ENCODE data around the gene CPTP.

Gene CPTP

GRCh38 chr1:1298861-1299685 lies 25.5 kb upstream of the CPTP start:
- no peaks in the 10 kb centered on the region for H3K9me2 ChIP-seq (replicated peaks; ENCODE audit: insufficient read depth, low read length)
- H3K4me1 ChIP-seq (ENCODE audit: low read length): no peaks in the 10 kb centered on the region
- no peak for DNase-seq
- H3K36me3 ChIP-seq (replicated peaks; ENCODE audit: insufficient read depth, low read length): no peaks in the 10 kb centered on the region
- no peaks in the 10 kb centered on the region for H4K20me1 ChIP-seq (ENCODE audit: insufficient read depth, low read length)
- H3K27ac ChIP-seq (ENCODE audit: low read length): no peak overlapping the region
- TF ChIP-seq EZH2phosphoT487 (IDR thresholded peaks at IDR 0.05; ENCODE audit: low read length) (no peak), CTCF (IDR thresholded peaks at IDR 0.05; ENCODE audit: low read length) (no peak), EZH2 (optimal IDR thresholded peaks at IDR 0.05; ENCODE audit: low read depth, low read length) (no peak)
- H3K9ac ChIP-seq (ENCODE audit: low read length): no peak overlapping the region
- no peak overlapping the region for H3K4me2 ChIP-seq (ENCODE audit: low read depth, low read length)
- H3K4me3 ChIP-seq (ENCODE audit: low read length): no peak overlapping the region
- no peaks in the 10 kb centered on the region for H3K79me2 ChIP-seq (ENCODE audit: low read length)
- H2AFZ ChIP-seq (ENCODE audit: low read length): no peak overlapping the region
- H3K27me3 ChIP-seq (replicated peaks; ENCODE audit: insufficient read depth, low read length): no peaks in the 10 kb centered on the region
- H3F3A ChIP-seq (ENCODE audit: insufficient read depth, low read length): no peaks in the 10 kb centered on the region
- H3K9me3 ChIP-seq (replicated peaks; ENCODE audit: insufficient read depth, low read length): no peaks in the 10 kb centered on the region

GRCh38 chr1:1299686-1300351 lies 24.8 kb upstream of the CPTP start:
- H3K9ac ChIP-seq (ENCODE audit: low read length): no peak overlapping the region
- no peak overlapping the region for H3K4me3 ChIP-seq (ENCODE audit: low read length)
- TF ChIP-seq CTCF (IDR thresholded peaks at IDR 0.05; ENCODE audit: low read length) (peak; percentile 40), EZH2phosphoT487 (IDR thresholded peaks at IDR 0.05; ENCODE audit: low read length) (no peak)
- no peak overlapping the region for H3K27ac ChIP-seq (ENCODE audit: low read length)
- H3K79me2 ChIP-seq (ENCODE audit: low read length): no peaks in the 10 kb centered on the region; the same call in 1 of the 2 replicates
- no peaks in the 10 kb centered on the region for H3K36me3 ChIP-seq (replicated peaks; ENCODE audit: insufficient read depth, low read length)
- no peaks in the 10 kb centered on the region for H3K4me1 ChIP-seq (ENCODE audit: low read length)
- no peak overlapping the region for H2AFZ ChIP-seq (ENCODE audit: low read length)
- H4K20me1 ChIP-seq (ENCODE audit: insufficient read depth, low read length): no peaks in the 10 kb centered on the region
- no peaks in the 10 kb centered on the region for H3K9me2 ChIP-seq (replicated peaks; ENCODE audit: insufficient read depth, low read length)
- H3F3A ChIP-seq (ENCODE audit: insufficient read depth, low read length): no peaks in the 10 kb centered on the region
- DNase-seq: peak; percentile 23
- H3K9me3 ChIP-seq (replicated peaks; ENCODE audit: insufficient read depth, low read length): no peaks in the 10 kb centered on the region
- no peaks in the 10 kb centered on the region for H3K27me3 ChIP-seq (replicated peaks; ENCODE audit: insufficient read depth, low read length)
- no peak overlapping the region for H3K4me2 ChIP-seq (ENCODE audit: low read depth, low read length)

- no peak overlapping the region for H3K4me3 ChIP-seq (ENCODE audit: low read length)
- H4K20me1 ChIP-seq (ENCODE audit: insufficient read depth, low read length): no peaks in the 10 kb centered on the region
Measured at GRCh38 chr1:1300352-1300739, 24.3 kb upstream of the CPTP start.

More at GRCh38 chr1:1300352-1300739, 24.3 kb upstream of the CPTP start:
- Histone ChIP-seq H3K4me2 (ENCODE audit: low read depth, low read length) (no peak overlapping the region), H2AFZ (ENCODE audit: low read length) (no peak overlapping the region), H3K9me2 (replicated peaks; ENCODE audit: insufficient read depth, low read length) (no peaks in the 10 kb centered on the region), H3F3A (ENCODE audit: insufficient read depth, low read length) (no peaks in the 10 kb centered on the region), H3K4me1 (ENCODE audit: low read length) (no peaks in the 10 kb centered on the region), H3K36me3 (replicated peaks; ENCODE audit: insufficient read depth, low read length) (no peaks in the 10 kb centered on the region), H3K27ac (ENCODE audit: low read length) (no peak overlapping the region), H3K27me3 (replicated peaks; ENCODE audit: insufficient read depth, low read length) (no peaks in the 10 kb centered on the region), H3K9ac (ENCODE audit: low read length) (no peak overlapping the region), H3K9me3 (replicated peaks; ENCODE audit: insufficient read depth, low read length) (no peaks in the 10 kb centered on the region), H3K79me2 (ENCODE audit: low read length) (peaks cover 5% of the 10 kb centered on the region)
- TF ChIP-seq EZH2phosphoT487 (IDR thresholded peaks at IDR 0.05; ENCODE audit: low read length): no peak
- no peak for TF ChIP-seq EZH2 (optimal IDR thresholded peaks at IDR 0.05; ENCODE audit: low read depth, low read length)
- no peak for TF ChIP-seq CTCF (IDR thresholded peaks at IDR 0.05; ENCODE audit: low read length)
- no peak for DNase-seq

Data from MM.1S (cell line).